H4 (cell line): ENCODE data around the gene CNOT11. TPM values are rescaled to one million over a fixed set of nuclear protein-coding genes. Genes with fewer than 3 reads are reported as not detected.
"Not testable (repeated sequence)": the region's sequence is repeated elsewhere in the genome, so short reads cannot be mapped to it uniquely, and the experiment has no call there.

Experiments used
- DNase-seq: peaks from one replicate; pipeline ENCODE4 v3.0.0-alpha.2; 2015; ENCODE audit warnings: low spot score
- total RNA-seq: library from RNA; depleted of rRNA; stranded (reverse); fragments of >200 nt; shearing (Covaris generic); gene quantifications from 2 replicates; pipeline ENCODE4 v1.2.3, GENCODE V29; 2014; rRNA removed

Gene CNOT11
- total RNA-seq, 1 experiment from 2014 or later: 58.2 TPM

DNA sequence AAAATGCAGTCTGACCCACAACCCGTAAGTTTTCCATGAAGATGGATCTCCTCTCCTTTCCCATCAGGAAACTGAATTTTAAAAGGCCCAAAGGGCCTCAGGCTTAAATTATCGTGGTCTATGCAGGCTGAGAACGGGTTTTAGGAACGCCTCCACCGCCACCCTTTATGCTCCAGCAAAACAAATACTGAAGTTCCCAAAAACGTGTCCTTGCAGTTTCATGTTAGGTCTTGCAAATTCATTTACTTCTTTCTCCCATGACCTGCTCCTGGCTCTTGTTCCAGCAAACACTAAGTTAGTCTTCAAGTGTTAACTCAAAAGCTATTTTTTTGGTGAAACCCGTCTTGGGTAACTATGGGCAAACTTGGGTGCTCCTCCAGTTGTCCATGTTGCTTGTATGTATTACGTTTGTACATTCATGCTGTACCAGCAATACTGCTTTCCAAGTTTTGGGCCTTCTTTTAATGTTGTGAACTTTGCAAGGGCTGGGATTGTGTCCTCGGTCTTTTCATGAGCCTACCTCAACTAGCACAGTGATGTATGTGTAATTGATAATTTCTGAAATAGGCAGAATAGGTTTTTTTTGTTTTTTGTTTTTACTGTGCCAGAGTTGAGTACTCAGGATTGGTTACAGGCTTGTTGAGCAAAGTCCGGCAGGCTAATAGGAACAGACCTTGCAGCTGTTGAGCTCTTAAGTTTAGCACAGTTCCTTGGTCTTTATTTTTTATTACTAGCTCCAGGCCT is 57.6 kb downstream of the CNOT11 start:
- DNase-seq: no peak

DNA sequence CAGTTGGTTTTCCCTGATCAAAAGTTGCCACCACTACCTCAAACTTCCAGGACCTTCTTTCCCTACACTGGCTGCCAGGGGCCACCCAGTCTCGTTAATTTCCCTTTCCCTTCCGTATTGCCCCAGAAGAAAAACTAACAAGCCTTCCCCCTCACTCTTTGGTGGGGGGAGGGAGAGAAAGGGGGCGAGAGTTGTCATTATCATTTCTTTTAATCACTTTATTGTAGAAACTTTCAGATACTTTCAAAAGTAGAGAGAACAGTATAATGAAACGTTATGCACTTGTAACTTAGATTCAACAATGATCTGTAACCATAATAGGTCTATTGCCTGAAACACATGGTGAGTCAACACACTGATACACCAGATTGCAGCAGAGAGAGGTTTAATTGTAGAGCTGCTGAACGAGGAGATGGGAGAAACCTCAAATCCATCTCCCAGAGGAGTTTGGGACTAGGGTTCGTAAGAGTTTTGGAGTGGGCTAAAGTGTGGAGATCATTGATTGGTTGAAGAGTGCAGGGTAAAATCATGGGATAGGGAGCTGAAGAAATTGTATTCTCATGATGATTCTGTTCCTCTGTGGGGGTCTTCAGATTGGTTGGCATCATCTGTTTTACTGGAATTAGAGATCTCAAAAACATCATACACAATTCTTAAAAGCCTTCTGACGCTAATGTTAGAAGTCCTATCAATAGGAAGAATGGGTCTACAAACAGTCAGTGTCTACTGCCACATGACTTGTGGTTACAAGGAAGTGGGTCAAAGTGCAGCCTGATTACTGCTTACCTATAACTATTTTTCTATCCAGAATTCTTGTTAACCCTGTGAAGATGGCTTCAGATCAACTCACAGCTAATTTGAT is 58.4 kb downstream of the CNOT11 start:
- DNase-seq: no peak

DNA sequence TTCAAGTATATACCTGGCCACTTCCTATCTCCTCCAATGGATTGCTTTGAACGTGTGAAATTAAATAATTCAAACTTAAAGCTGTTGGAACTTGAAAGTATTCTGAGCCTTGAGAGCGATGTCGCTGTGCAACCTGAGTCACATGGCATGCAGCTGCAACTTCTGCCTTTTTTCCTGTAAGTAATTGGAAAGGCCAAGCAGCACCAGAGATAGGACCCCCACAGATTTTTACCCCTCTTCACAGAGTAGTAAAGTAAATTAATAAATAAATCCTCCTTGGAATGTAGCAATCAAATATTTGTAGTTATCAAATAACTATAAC is 59.0 kb downstream of the CNOT11 start:
- no peak for DNase-seq

DNA sequence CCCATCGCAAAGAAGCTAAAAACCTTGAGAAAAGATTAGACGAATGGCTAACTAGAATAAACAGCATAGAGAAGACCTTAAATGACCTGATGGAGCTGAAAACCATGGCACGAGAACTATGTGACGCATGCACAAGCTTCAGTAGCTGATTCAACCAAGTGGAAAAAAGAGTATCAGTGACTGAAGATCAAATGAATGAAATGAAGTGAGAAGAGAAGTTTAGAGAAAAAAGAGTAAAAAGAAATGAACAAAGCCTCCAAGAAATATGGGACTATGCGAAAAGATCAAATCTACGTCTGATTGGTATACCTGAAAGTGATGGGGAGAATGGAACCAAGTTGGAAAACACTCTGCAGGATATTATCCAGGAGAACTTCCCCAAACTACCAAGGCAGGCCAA is 63.9 kb downstream of the CNOT11 start:
- not testable (repeated sequence) for DNase-seq

Other genes with a start within 250 kb of the CNOT11 start
- 5.3 and 6.4 TPM in 2 replicates for gene TBC1D8, start 101.5 kb upstream of the CNOT11 start, total RNA-seq
- gene RNF149, start 55.8 kb downstream of the CNOT11 start, total RNA-seq: 8.4 and 9.0 TPM in 2 replicates
- gene CREG2, start 134.6 kb downstream of the CNOT11 start, total RNA-seq: not detected in 2 replicates
- gene RFX8, start 222.2 kb downstream of the CNOT11 start, total RNA-seq: 0.41 TPM in 1 of 2 replicates, not detected in the other